Neural cell (in vitro differentiated cells): ENCODE measurements around the gene SURF1.

Source experiments
- EP300 ChIP-seq: fragments of 450-650 bp; conservative IDR thresholded peaks from 2 replicates; pipeline ENCODE4 v1.6.1; 2014; ENCODE audit warnings: antibody characterized with exemption, mild to moderate bottlenecking, moderate library complexity; ENCODE audit not compliant: poor library complexity, severe bottlenecking
- EZH2 ChIP-seq: fragments of 200-600, 300-800 bp; shearing (Covaris generic), sonication (generic); IDR thresholded peaks from 2 replicates; pipeline ENCODE4 v1.6.1; 2014; ENCODE audit warnings: antibody characterized with exemption, low read length, borderline replicate concordance, mild to moderate bottlenecking; ENCODE audit not compliant: insufficient read depth, poor library complexity, severe bottlenecking
- POLR2AphosphoS5 ChIP-seq: IDR thresholded peaks from 2 replicates; pipeline ENCODE4 v1.6.1; 2012
- REST ChIP-seq: IDR thresholded peaks from 2 replicates; pipeline ENCODE4 v1.6.1; 2012; ENCODE audit warnings: borderline replicate concordance
- SMC3 ChIP-seq: fragments of 450-650 bp; conservative IDR thresholded peaks from 2 replicates; pipeline ENCODE4 v1.6.1; 2014; ENCODE audit warnings: antibody characterized with exemption, mild to moderate bottlenecking, moderate library complexity; ENCODE audit not compliant: poor library complexity
- TAF1 ChIP-seq: IDR thresholded peaks from 2 replicates; pipeline ENCODE4 v1.6.1; 2012; ENCODE audit warnings: low read depth
- TF ChIP-seq, protein P1 (sequence below): fragments of 450-650 bp; IDR thresholded peaks from 2 replicates; pipeline ENCODE4 v1.5.1; 2014; ENCODE audit warnings: antibody characterized with exemption, mild to moderate bottlenecking, moderate library complexity; ENCODE audit not compliant: poor library complexity, severe bottlenecking

- TF ChIP-seq, protein P1, sequence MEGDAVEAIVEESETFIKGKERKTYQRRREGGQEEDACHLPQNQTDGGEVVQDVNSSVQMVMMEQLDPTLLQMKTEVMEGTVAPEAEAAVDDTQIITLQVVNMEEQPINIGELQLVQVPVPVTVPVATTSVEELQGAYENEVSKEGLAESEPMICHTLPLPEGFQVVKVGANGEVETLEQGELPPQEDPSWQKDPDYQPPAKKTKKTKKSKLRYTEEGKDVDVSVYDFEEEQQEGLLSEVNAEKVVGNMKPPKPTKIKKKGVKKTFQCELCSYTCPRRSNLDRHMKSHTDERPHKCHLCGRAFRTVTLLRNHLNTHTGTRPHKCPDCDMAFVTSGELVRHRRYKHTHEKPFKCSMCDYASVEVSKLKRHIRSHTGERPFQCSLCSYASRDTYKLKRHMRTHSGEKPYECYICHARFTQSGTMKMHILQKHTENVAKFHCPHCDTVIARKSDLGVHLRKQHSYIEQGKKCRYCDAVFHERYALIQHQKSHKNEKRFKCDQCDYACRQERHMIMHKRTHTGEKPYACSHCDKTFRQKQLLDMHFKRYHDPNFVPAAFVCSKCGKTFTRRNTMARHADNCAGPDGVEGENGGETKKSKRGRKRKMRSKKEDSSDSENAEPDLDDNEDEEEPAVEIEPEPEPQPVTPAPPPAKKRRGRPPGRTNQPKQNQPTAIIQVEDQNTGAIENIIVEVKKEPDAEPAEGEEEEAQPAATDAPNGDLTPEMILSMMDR, result no peak
- TF ChIP-seq TAF1 (no peak), EP300 (no peak), SMC3 (no peak), EZH2 (no peak), POLR2AphosphoS5 (no peak), REST (no peak)
Observed at GRCh38 chr9:133382507-133383141, 26.3 kb upstream of the SURF1 start.
